HG03196 (cell line): Measurements from ENCODE around the gene TRA2B.
"Not testable (repeated sequence)": the region's sequence is repeated elsewhere in the genome, so short reads cannot be mapped to it uniquely, and the experiment has no call there.

Experiments
- ATAC-seq: cut with Tn5 transposase; IDR thresholded peaks from one replicate; pipeline ENCODE4 v1.9.1; 2021; ENCODE audit not compliant: unreplicated experiment

The TRA2B gene

DNA sequence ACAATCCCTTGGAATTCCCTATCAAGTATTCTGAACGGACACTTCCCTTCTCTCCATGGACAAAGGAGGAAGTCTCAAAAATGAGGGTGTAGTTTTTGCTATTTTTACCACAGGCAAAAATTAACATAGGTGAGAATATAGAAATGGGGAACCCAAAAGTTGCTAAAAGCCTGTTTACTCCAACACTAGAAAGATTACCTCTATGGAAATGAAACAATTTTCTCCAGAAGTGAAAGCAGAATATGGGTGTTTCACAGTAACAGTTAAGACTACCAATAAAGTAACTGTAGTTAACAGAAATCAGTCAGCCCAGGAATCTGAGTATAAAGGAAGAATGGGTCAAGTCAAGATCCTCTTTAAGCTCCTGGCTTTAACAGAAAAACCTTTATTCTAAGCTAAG is 9.3 kb downstream of the TRA2B start:
- ATAC-seq = no peak

DNA sequence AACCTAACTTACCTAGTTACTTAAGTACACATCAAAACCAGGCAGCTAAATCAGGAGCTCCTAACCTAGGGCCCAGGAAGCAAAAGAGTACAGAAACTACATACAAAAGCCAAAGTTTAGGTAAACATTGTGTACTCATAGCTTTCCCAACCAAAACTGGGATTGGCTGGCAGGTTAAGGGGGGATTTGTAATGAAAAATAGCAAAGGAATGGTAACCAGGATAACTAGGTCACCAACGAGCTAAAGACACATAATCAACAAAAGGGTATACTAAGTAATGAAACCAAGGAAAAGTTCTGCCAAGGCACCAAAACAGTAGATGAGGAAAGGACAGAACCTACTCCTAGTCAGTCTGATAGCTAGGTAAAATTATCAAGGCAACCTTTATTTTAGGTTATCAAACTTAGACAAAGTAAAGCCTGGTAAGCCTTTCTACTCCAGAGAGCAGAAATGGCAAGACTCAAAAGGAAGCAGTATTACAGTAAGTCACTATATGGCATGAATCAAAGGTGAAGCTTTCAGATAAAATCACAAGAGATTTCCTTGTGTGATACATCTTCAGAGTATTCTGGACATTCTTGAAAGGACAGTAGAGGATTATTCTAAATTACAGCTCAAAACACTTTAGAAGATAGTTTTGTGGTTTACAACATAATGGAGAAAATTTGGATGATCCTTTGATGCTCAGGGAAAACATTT is 10.2 kb downstream of the TRA2B start:
- ATAC-seq = no peak

DNA sequence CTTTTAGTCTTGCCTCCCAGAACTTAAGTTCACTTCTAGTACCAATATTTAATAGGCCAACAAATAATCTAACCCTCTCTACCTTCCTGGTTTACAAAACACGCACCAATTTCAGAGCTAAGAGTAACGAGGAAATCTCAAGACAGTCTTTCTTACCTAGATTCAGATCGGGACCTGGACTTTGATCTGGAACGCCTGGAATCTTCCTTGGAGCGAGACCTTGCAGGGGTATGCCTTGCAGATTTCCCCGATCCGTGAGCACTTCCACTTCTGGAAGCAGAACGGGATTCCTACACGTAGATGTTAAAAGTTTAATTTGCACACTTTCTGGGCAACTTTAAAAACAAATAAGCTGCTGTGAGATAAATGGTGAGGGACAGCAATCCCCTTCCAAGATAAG is 11.4 kb downstream of the TRA2B start:
- ATAC-seq = no peak

DNA sequence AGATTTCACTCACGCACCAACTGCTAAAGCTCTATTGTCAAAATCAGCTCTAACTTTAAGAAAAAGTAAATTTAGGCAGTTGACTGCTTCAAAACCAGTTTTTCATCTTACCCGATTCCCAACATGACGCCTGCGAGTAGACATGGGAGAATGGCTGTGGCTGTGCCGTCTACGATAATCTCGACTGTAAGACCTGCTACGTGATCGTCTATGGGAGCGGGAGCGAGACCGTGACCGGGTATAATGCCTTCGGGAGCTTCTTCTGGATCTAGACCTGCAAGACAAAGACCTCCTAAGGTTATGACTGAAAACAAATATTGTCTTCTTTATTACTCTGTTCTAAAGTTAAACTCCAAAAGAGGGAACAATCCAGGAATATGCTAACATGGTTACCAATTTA is 12.5 kb downstream of the TRA2B start:
- ATAC-seq = no peak

DNA sequence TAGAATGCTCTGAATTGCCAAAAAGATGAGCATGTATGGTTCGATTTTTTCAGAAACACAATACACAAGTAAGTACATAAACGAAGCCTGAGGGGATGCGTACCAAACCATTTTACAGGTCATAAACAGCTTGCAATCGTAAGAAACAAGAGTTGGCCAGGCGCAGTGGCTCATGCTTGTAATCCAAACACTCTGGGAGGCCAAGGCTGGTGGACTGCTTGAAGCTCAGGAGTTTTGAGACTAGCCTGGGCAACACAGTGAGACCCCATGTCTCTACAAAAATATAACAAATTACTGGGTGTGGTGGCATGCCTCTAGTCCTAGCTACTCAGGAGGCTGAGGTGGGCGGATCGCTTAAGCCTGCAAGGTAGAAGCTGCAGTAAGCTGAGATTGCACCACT is 13.4 kb downstream of the TRA2B start:
- ATAC-seq = no peak

DNA sequence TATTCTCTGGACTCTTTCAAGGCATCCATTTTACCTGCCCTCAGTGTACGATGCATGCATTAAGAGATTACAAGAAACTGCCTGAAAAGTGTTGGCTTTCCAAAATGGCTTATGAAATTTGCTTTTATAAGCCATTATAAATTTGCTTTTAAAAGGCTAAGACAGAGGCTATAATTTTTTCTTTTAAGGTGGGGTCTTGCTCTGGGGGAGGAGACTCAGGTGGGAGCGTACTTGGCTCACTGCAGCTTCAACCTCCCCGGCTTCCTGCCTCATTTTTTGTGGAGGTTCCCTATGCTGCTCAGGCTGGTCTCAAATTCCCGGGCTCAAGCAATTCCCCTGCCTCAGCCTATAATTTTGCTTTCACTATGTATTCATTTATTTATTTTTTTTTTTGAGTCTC is 17.6 kb downstream of the TRA2B start:
- no peak for ATAC-seq

DNA sequence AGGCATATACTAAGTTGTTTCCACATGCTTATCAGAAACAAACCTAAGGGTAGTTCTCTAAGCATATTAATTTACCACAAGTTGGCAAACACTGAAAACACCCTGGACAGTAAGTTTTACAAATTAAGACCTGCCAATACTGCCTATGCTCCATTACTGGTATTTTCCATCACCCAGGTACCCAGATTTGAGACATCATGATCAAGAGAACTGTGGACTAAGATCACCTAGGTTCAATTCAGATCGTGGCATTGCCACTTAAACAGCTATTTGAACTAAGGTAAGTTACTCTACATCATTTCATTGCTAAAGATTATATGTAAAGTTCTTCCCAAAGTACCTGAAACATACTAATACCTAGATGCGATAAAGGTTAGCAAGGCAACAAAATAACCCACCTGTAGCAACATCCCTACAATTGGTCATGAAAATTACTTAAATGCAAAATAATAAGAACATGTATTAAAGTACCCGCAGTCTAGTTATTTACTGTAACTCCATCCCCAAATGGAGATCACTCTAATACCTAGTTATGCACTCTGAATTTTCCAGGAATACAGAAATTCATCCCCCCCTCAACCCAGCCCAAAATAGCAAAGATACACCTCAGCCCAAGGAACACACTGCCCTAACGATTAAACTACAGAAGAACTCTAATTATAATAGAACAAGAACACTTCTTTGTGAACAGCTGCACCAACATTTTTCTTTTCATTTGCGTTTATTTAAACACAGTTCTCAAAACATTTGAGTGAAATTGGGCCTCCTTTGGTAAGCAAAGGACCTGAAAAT is 21.6 kb downstream of the TRA2B start:
- no peak for ATAC-seq

DNA sequence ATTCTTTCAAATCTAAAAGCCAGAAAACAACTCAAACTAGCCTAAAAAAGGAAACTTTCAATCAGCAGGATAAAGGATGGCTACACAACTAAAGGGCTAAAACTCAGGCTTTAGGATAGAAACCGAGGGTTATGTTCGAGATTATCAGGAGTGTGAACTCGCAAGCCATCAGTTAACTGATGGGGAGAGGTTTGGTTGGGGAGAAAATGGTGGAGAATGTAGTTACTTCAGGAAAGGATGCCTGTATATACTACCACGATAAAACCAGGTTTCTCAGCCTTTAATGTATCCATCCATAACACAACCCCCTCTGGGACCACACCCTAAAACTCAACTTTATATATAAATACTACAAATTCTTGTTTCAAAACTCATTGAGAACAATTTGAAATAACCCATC is 22.2 kb downstream of the TRA2B start:
- ATAC-seq = no peak

DNA sequence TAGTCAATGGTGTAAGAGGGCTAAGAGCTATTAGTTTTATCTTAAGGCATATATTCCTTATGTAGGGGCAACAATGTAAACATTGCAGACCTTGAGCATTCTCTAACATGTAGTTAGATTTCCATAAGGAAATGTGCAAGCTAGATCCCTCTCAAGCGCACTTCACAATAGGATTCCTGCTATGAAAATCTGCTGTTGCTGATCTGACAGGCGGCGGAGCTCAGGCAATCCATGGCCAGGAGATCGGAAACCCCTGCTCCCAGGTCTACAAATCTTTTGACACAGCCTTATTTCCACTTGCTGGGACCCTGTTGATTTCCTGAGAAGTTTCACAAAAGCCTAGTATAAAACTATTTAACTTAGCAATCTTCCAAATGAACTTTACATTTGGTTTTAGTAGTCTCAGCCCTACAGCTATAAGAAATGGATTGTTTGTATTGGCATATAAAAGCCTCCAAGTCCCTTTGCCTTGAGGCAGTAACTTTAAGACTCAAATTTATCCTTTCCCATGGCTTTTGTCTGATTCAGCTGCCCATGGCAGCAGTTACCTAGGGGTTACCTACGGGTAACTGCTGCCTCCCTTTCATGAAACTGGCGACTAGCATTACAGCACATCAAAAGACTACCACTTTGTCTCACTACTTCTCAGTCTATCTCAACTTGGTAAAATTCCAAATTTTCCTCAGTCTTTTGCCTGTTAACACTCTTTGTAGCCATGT is 22.7 kb downstream of the TRA2B start:
- no peak for ATAC-seq

DNA sequence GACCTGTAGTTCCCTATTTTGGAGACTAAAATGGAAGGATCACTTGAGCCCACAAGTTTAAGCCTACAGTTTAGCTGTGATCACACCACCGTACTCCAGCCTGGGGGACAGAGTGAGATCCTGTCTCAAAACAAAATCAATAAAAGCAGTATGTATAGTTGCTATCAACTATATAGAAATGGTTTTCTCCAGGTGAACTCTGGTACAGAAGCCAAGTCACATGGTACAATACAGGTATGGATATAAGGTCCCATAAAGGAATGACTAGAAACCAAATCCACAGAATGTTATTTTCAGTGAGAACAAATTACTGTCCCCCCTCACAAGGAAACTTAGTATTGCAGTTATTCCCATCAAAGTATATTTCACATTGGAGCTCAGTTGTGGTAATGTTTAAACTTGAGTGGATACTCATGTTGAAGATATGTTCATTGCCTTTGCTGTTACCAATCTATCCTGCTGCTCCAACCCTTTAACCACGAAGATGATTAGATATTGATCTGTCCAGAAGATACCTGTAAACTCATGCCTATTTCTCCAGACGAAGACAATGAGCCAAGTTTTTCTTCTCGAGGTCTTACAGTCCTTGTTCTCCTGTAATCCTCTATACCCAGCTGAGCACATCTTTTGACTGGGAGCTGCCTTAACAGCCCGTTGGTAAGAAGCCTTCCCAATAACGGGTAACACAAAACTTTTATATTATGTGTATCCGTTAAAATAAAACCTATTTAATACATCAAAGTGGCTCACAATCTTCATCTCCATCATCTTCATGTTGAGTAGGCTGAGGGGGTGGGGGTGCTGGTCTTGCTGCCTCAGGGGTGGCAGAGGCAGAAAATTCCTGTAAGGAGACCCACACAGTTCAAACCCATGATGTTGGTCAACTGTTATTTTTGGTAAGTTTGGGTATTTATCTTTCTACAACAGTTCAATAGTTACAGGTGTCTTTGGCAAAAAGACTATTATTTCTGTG is 24.6 kb downstream of the TRA2B start:
- no peak for ATAC-seq

DNA sequence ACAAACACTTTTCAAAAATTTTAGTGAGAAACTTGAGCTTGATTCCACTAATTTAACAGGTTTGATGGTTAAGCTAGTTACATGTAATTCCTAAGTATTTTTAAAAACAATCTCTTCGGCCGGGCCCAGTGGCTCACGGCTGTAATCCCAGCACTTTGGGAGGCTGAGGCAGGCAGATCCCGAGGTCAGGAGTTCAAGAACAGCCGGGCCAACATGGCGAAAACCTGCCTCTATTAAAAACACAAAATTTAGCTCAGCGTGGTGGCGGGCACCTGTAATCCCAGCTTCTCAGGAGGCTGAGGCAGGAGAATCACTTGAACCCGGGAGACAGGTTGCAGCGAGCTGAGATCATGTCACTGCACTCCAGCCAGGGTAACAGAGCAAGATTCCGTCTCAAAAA is 25.3 kb downstream of the TRA2B start:
- no peak for ATAC-seq

DNA sequence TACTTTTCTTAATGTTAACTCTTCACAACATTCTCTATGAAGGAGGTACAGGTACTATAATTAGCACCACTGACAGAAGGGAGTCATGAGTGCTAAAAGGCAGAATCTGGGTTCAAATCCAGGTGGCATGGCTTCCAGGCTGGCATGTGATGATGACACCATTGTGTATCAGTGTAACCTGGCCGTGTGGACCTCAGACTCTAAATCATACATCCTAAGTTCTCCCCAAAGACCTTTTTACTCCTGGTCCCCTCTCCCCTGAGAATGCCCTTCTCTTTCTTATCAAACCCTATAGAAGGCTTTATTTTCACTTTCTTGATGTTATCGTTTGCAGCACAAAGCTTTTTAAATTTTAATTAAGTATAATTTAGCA is 26.8 kb downstream of the TRA2B start:
- not testable (repeated sequence) for ATAC-seq

DNA sequence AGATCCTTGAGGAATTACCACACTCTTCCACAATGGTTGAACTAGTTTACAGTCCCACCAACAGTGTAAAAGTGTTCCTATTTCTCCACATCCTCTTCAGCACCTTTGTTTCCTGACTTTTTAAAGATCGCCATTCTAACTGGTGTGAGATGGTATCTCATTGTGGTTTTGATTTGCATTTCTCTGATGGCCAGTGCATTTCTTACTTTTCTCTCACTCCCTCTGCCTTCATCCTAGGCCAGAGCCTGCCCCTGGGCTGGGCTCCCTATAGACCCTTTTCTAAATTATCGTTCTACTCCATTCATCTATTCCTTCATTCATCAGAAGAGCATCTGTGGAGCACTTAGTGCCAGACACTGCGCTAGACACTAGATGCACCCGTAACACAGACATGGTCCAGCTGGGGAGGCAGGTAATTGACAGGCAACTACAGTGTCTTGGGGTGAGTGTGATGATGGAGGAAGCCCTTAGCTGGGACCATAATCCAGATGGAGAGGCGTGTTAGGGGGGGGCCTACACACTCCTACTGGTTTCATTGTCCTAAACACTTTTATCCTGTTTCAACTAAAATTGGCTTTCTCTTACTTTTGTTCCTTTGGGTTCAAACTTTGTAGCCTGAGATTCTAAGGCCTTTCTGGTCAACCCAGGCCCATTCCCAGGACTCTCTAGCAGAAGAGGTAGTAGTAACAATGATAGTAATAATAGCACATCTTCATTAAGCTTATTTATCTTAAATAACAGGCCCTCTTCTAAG is 27.3 kb downstream of the TRA2B start:
- not testable (repeated sequence) for ATAC-seq

DNA sequence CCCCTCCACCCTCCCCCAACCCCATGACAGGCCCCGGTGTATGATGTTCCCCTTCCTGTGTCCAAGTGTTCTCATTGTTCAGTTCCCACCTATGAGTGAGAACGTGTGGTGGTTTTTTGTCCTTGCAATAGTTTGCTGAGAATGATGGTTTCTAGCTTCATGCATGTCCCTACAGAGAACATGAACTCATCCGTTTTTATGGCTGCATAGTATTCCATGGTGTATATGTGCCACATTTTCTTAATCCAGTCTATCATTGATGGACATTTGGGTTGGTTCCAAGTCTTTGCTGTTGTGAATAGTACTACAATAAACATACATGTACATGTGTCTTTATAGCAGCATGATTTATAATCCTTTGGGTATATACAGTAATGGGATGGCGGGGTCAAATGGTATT is 27.9 kb downstream of the TRA2B start:
- not testable (repeated sequence) for ATAC-seq

DNA sequence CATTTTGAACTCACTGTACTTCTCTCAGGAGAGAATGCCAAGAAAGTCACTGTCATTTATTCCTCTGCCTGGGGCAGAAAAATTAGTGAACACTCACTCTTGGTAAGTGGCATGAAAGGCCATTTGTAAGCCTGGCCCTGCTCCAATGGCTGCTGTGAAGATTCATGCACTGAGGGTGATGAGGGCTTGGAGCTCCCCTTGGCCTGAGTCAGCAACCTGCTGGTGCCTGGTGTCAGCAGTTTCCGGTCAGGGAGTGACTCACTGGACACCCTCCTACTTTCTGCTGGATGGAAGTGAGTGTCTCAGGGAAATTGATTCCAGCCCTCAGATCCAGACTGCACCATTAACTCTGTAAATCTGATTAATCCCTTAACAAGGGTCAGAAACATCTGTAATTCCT is 37.6 kb downstream of the TRA2B start:
- no peak for ATAC-seq

DNA sequence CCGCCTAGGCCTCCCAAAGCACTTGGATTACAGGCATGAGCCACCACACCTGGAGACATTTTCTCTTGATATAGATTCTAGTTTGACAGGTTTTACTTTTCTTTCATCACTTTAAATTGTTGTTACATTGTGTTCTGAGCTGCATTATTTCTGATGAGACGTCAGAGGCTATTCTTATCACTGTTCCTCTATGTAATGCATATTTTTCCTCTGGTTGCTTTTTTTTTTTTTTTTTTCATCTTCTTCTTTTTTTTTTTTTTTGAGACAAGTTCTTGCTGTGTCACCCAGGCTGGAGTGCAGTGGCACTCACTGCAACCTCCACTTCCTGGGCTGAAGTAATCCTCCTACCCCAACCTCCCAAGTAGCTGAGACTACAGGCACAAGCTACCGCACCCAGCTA is 41.2 kb downstream of the TRA2B start:
- ATAC-seq = no peak

DNA sequence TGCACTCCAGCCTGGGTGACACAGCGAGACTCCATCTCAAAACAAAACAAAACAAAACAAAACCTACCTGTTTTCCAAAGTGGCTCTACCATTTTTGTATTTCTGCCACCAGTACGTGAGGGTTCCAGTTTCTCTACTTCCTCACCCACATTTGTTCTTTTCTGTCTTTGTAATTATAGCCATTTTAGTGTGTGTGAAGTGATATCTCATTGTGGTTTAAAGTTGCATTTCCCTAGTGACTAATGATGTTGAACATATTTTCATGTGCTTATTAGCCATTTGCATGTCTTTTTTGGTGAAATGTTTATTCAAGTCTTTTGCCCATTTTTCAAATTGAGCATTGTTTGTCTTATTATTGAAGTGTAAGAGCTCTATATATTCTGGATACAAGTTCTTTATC is 50.7 kb downstream of the TRA2B start:
- no peak for ATAC-seq

DNA sequence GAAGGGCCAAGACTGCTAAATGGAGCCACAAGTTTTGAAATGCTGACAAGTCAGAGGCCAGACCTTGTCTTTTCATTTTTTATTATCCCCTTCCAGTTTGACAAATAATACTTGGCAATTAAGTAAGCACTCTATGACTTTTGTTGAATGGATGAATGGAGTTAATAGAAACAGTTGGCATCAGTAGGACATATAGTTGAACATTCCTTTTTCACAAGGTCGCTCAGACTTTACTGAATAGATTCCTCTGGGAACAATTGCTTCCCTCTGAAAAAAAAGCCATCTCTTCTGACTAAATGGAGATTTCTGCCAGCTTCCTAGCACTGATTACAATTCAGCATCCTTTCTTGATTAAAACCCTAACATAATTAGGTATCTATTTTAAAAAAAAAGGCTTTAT is 53.2 kb downstream of the TRA2B start:
- ATAC-seq = no peak

DNA sequence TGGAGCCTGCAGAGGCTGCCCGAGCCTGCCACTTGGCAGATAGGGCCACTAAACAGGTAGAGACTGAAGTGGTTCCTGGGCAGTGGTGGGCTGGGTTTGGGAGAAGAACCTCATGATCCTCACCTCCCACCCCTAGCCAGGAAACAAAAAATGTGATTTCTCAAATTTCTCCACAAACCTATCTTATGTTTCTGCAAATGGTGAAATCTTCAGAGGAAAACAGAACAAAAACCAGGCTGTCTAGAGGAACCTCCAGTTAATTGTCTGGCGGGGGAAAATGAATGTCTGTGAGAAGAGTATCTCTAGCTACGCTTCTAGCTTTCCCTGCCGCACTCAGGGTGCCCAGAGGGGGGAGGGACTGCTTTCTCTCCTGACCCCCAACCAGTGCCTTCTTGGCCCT is 55.9 kb downstream of the TRA2B start:
- ATAC-seq = no peak

DNA sequence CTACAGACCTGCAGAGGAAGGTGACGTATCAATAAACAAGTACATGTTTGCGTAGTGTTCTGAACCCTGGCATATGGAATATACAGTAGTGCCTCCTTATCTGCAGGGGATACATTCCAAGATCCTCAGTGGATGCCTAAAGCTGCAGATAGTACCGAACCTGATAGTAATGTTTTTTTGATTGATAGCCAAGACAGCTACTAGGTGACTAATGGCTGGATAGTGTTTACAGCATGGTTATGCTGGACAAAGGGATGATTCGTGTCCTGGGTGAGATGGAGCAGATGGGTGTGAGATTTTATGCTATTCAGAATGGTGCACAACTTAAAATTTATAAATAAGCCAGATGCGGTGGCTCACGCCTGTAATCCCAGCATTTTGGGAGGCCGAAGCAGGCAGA is 57.2 kb downstream of the TRA2B start:
- ATAC-seq = no peak
